NCI-H1694 treated with DMSO at 0.1 percent for 48 hours (cell line): Measurements from ENCODE around the gene GCC1.

Experiments used
- DNase-seq: peaks from one replicate; lab custom pipeline; 2025; lab: John Stamatoyannopoulos, UW

Gene GCC1

DNA sequence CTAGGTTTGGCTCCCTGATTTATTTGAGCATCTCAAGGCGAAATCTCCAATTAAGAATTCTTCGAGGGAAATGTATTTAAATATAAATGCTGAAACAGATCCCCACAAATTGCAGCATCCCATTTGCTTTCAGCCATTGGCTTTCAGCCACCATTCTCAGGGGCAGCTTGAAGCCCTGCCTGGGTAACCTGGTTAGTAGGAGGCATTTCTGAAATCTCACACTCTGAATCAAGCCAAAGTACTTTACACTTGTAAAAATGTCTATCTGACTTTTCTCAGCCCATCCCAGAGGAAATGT lies 49.1 kb downstream of the GCC1 start:
- DNase-seq: no peak

DNA sequence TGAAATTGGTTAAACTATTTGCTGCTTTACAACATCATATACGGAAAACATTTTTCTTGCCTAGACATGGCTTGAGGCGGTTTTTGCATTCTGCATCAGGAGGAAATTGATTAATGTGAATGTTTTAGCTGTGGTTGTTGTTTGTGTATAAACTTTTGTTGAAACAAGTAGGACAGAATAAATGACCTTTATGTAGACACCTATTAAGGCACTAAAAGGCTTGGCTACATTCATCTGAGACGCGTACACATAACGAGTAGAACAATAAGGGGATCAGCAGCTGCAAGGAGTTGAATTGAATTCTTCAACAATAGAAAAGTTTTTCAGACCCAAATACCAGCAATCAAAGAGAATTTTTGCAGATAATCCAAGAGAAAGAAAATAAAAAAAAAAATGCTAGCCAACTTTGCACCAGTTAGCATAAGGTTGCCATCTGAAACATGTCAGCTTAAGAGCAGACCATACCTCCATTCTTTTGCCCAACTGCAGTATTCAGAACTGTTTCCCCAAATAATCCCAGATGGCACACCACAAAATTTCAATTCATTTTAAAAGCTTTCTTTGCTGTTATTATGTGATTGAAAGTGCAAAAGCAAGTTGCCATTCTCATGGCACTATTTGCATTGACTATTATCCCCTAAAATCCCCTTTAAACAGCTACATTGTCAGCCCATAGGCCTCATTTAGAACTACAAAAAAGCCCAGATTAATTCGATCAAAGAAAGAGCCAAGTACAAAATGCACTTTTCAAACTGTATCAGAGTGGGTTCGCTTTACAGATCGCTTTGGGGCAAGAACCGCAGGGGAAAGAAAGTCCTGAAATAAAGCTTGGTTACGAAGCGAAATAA lies 49.6 kb downstream of the GCC1 start:
- DNase-seq: no peak

DNA sequence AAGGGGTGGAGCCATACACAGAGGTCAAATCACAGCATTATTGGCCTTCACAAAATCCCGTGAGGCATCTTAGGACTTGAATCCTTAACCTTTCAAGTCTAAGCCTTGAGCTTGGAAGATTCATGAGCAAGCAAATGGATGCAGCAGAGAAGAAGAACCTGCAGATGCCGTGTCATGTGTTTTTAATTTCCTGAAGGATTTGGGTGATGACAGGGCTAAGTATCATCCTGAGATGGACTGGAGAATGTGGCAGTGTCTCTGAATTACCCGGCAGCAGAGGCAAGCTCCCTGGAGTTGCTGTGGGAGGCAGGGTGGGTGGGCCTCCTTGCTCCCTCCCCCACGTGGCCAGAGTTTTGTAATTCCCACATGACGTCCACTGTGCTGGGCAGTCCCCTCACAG lies 50.8 kb downstream of the GCC1 start:
- no peak for DNase-seq

DNA sequence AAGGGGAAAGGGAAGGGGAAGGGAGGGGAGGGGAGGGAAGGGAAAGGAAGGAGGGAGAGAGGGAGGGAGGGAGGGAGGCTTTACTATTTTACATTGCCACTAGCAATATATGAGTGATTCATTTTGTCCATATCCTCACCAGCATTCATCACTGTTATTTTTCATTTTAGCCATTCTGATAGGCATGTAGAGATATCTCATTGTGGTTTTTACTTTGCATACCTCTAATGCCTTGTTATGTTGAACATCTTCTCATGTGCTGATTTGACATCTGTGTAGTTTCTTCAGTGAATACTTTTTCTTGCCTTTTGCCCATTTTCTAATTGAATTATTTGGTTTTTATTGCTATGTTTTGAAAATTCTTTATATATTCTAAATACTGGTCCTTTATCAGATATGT lies 52.7 kb downstream of the GCC1 start:
- no peak for DNase-seq

DNA sequence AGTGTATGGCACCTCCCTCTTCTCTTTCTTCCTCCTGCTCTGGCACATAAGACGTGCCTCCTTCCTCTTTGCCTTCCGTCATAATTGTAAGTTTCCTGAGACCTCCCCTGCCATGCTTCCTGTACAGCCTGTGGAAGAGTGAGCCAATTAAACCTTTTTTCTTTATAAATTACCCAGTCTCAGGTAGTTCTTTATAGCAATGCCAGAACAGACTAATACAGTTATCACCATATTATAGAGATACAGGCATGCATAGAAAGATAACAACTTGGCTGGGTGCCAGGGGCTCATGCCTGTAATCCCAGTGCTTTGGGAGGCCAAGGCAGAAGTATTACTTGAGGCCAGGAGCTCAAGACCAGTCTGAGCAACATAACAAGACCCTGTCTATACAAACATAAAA lies 53.2 kb downstream of the GCC1 start:
- DNase-seq: no peak
